Mucosa of stomach (tissue), 1 donor: Measurements from ENCODE around the gene BMPR1B.
"Not testable (repeated sequence)": the region's sequence is repeated elsewhere in the genome, so short reads cannot be mapped to it uniquely, and the experiment has no call there.

Experiments
- H3K27me3 ChIP-seq: one replicate; pipeline ENCODE4 v1.7.0; 2013; ENCODE audit warnings: mild to moderate bottlenecking, low read length; ENCODE audit not compliant: control insufficient read depth, insufficient read depth
- H3K36me3 ChIP-seq: one replicate; pipeline ENCODE4 v1.7.0; 2013; ENCODE audit warnings: low read length; ENCODE audit not compliant: control insufficient read depth, insufficient read depth
- H3K4me1 ChIP-seq: one replicate; pipeline ENCODE4 v1.7.0; 2013; ENCODE audit warnings: mild to moderate bottlenecking, low read length; ENCODE audit not compliant: control insufficient read depth, insufficient read depth
- H3K4me3 ChIP-seq: one replicate; pipeline ENCODE4 v1.7.0; 2013; ENCODE audit warnings: low read length
- H3K9ac ChIP-seq: one replicate; pipeline ENCODE4 v1.7.0; 2013; ENCODE audit warnings: mild to moderate bottlenecking, low read length, moderate library complexity
- H3K9me3 ChIP-seq: one replicate; pipeline ENCODE4 v1.7.0; 2013; ENCODE audit warnings: mild to moderate bottlenecking, low read length, moderate library complexity; ENCODE audit not compliant: control insufficient read depth
- donor health status: Pancreatic carcinoma.

BMPR1B gene

GRCh38 chr4:95107635-95108034, 349.9 kb downstream of the BMPR1B start:
- Histone ChIP-seq H3K36me3 (no peaks in the 10 kb centered on the region), H3K27me3 (no peaks in the 10 kb centered on the region), H3K4me3 (no peak overlapping the region), H3K4me1 (no peaks in the 10 kb centered on the region), H3K9me3 (no peaks in the 10 kb centered on the region), H3K9ac (no peak overlapping the region)

- no peaks in the 10 kb centered on the region for H3K9me3 ChIP-seq
- H3K9ac ChIP-seq = no peak overlapping the region
- no peaks in the 10 kb centered on the region for H3K27me3 ChIP-seq
- no peaks in the 10 kb centered on the region for H3K36me3 ChIP-seq
- H3K4me3 ChIP-seq = no peak overlapping the region
- no peaks in the 10 kb centered on the region for H3K4me1 ChIP-seq
Observed at GRCh38 chr4:95108883-95109421, 351.2 kb downstream of the BMPR1B start.

GRCh38 chr4:95114521-95114920, 356.8 kb downstream of the BMPR1B start:
- Histone ChIP-seq H3K27me3 (no peaks in the 10 kb centered on the region), H3K9ac (no peak overlapping the region)

GRCh38 chr4:95118497-95118896, 360.7 kb downstream of the BMPR1B start:
- Histone ChIP-seq H3K9me3 (no peaks in the 10 kb centered on the region), H3K9ac (no peak overlapping the region), H3K27me3 (no peaks in the 10 kb centered on the region), H3K4me1 (no peaks in the 10 kb centered on the region), H3K36me3 (no peaks in the 10 kb centered on the region), H3K4me3 (no peak overlapping the region)

More at GRCh38 chr4:95114521-95114920, 356.8 kb downstream of the BMPR1B start:
- Histone ChIP-seq H3K36me3 (no peaks in the 10 kb centered on the region), H3K9me3 (no peaks in the 10 kb centered on the region), H3K4me1 (no peaks in the 10 kb centered on the region), H3K4me3 (no peak overlapping the region)

GRCh38 chr4:95120456-95120855, 362.7 kb downstream of the BMPR1B start:
- no peaks in the 10 kb centered on the region for H3K9me3 ChIP-seq
- no peaks in the 10 kb centered on the region for H3K36me3 ChIP-seq
- no peak overlapping the region for H3K9ac ChIP-seq
- no peaks in the 10 kb centered on the region for H3K4me1 ChIP-seq
- H3K27me3 ChIP-seq = no peaks in the 10 kb centered on the region
- H3K4me3 ChIP-seq = no peak overlapping the region

- Histone ChIP-seq H3K9me3 (no peaks in the 10 kb centered on the region), H3K27me3 (no peaks in the 10 kb centered on the region), H3K4me1 (no peaks in the 10 kb centered on the region), H3K36me3 (no peaks in the 10 kb centered on the region), H3K9ac (no peak overlapping the region), H3K4me3 (no peak overlapping the region)
Observed at GRCh38 chr4:95122001-95122400, 364.2 kb downstream of the BMPR1B start.

- Histone ChIP-seq H3K4me3 (no peak overlapping the region), H3K27me3 (no peaks in the 10 kb centered on the region), H3K4me1 (no peaks in the 10 kb centered on the region), H3K9ac (no peak overlapping the region), H3K9me3 (no peaks in the 10 kb centered on the region), H3K36me3 (no peaks in the 10 kb centered on the region)
Observed at GRCh38 chr4:95124906-95125504, 367.2 kb downstream of the BMPR1B start.

- Histone ChIP-seq H3K36me3 (no peaks in the 10 kb centered on the region), H3K27me3 (no peaks in the 10 kb centered on the region)
Observed at GRCh38 chr4:95129031-95129430, 371.3 kb downstream of the BMPR1B start.

GRCh38 chr4:95129821-95130311, 372.1 kb downstream of the BMPR1B start:
- Histone ChIP-seq H3K9me3 (no peaks in the 10 kb centered on the region), H3K9ac (no peak overlapping the region), H3K27me3 (no peaks in the 10 kb centered on the region), H3K4me3 (no peak overlapping the region), H3K4me1 (no peaks in the 10 kb centered on the region), H3K36me3 (no peaks in the 10 kb centered on the region)

More at GRCh38 chr4:95129031-95129430, 371.3 kb downstream of the BMPR1B start:
- Histone ChIP-seq H3K4me3 (no peak overlapping the region), H3K9ac (no peak overlapping the region), H3K4me1 (no peaks in the 10 kb centered on the region), H3K9me3 (no peaks in the 10 kb centered on the region)

- not testable (repeated sequence) for H3K9me3 ChIP-seq, H3K36me3 ChIP-seq, H3K9ac ChIP-seq, H3K4me3 ChIP-seq, H3K4me1 ChIP-seq, H3K27me3 ChIP-seq
Observed at GRCh38 chr4:95134016-95134415, 376.3 kb downstream of the BMPR1B start.

GRCh38 chr4:95139424-95139823, 381.7 kb downstream of the BMPR1B start:
- H3K36me3 ChIP-seq, H3K9me3 ChIP-seq, H3K27me3 ChIP-seq, H3K9ac ChIP-seq, H3K4me3 ChIP-seq, H3K4me1 ChIP-seq: not testable (repeated sequence)

GRCh38 chr4:95141361-95141760, 383.6 kb downstream of the BMPR1B start:
- Histone ChIP-seq H3K9ac (no peak overlapping the region), H3K36me3 (no peaks in the 10 kb centered on the region)

More at GRCh38 chr4:95141361-95141760, 383.6 kb downstream of the BMPR1B start:
- no peaks in the 10 kb centered on the region for H3K4me1 ChIP-seq
- H3K27me3 ChIP-seq = no peaks in the 10 kb centered on the region
- no peak overlapping the region for H3K4me3 ChIP-seq
- H3K9me3 ChIP-seq = no peaks in the 10 kb centered on the region
